ENCODE results near the gene AMDHD2.

AMDHD2 gene

GRCh38 chr16:2482708-2483534, 37.2 kb upstream of the AMDHD2 start:
- no peak for DNase-seq (ENCODE audit: low read depth in 2 of 2)

GRCh38 chr16:2483939-2484897, 36.0 kb upstream of the AMDHD2 start:
- no peak for DNase-seq (ENCODE audit: low read depth in 2 of 2)

- no peak for DNase-seq (ENCODE audit: low read depth in 2 of 2)
These were observed 35.2 kb upstream of the AMDHD2 start for GRCh38 chr16:2484898-2485508.

GRCh38 chr16:2485811-2486507, 34.2 kb upstream of the AMDHD2 start:
- no peak for DNase-seq (ENCODE audit: low read depth in 2 of 2)

- DNase-seq (ENCODE audit: low read depth in 2 of 2): peak; percentile 76 to 81
These were observed 33.3 kb upstream of the AMDHD2 start for GRCh38 chr16:2486645-2487516.

GRCh38 chr16:2487517-2487842, 32.7 kb upstream of the AMDHD2 start:
- DNase-seq (ENCODE audit: low read depth in 2 of 2): no peak

- DNase-seq (ENCODE audit: low read depth in 2 of 2): no peak
These were observed 32.2 kb upstream of the AMDHD2 start for GRCh38 chr16:2487903-2488531.

- DNase-seq (ENCODE audit: low read depth in 2 of 2): no peak
These were observed 30.6 kb upstream of the AMDHD2 start for GRCh38 chr16:2489581-2489980.

- no peak for DNase-seq (ENCODE audit: low read depth in 2 of 2)
These were observed 29.7 kb upstream of the AMDHD2 start for GRCh38 chr16:2490190-2491105.

GRCh38 chr16:2492292-2492691, 27.9 kb upstream of the AMDHD2 start:
- no peak for DNase-seq (ENCODE audit: low read depth in 2 of 2)

GRCh38 chr16:2493605-2494004, 26.6 kb upstream of the AMDHD2 start:
- DNase-seq (ENCODE audit: low read depth in 2 of 2): no peak

GRCh38 chr16:2494616-2495015, 25.6 kb upstream of the AMDHD2 start:
- DNase-seq (ENCODE audit: low read depth in 2 of 2): no peak

GRCh38 chr16:2495041-2495440, 25.1 kb upstream of the AMDHD2 start:
- DNase-seq (ENCODE audit: low read depth in 2 of 2): no peak

GRCh38 chr16:2496223-2497115, 23.7 kb upstream of the AMDHD2 start:
- DNase-seq (ENCODE audit: low read depth in 2 of 2): no peak

- no peak for DNase-seq (ENCODE audit: low read depth in 2 of 2)
These were observed 23.0 kb upstream of the AMDHD2 start for GRCh38 chr16:2497116-2497630.

- no peak for DNase-seq (ENCODE audit: low read depth in 2 of 2)
These were observed 22.3 kb upstream of the AMDHD2 start for GRCh38 chr16:2497695-2498484.

Measured in stimulated activated CD8-positive, alpha-beta memory T cell treated with anti-CD3 and anti-CD28 coated beads, Interleukin-7, amount 100 ng/mL, for 4 hours (primary cell).